GM21515 (cell line): Measurements from ENCODE around the gene RIN1.
"Not testable (repeated sequence)": the region's sequence is repeated elsewhere in the genome, so short reads cannot be mapped to it uniquely, and the experiment has no call there.

Experiments
- ATAC-seq: cut with Tn5 transposase; IDR thresholded peaks from one replicate; pipeline ENCODE4 v1.9.1; 2021; ENCODE audit not compliant: unreplicated experiment

The RIN1 gene

GRCh38 chr11:66361502-66361941, 25.3 kb upstream of the RIN1 start:
- ATAC-seq: no peak

- no peak for ATAC-seq
Measured at GRCh38 chr11:66360406-66361073, 24.3 kb upstream of the RIN1 start.

GRCh38 chr11:66359662-66360087, 23.4 kb upstream of the RIN1 start:
- no peak for ATAC-seq

GRCh38 chr11:66350560-66351235, 14.5 kb upstream of the RIN1 start:
- ATAC-seq: not testable (repeated sequence)

- no peak for ATAC-seq
Measured at GRCh38 chr11:66349084-66349386, 12.8 kb upstream of the RIN1 start.

GRCh38 chr11:66347425-66348276, 11.4 kb upstream of the RIN1 start, which contains the start of gene B4GAT1:
B4GAT1 (minus strand) TSS chr11:66347629; CDS start chr11:66347545, 84 bp downstream.
- ATAC-seq: no peak

- no peak for ATAC-seq
Measured at GRCh38 chr11:66346476-66347424, 10.5 kb upstream of the RIN1 start.

- ATAC-seq: peak; percentile 1
Measured at GRCh38 chr11:66345316-66345649, 9.0 kb upstream of the RIN1 start.

GRCh38 chr11:66344550-66345315, 8.5 kb upstream of the RIN1 start, which contains the start of gene BRMS1:
BRMS1 (minus strand) TSS chr11:66345104; CDS start chr11:66342234, 2,870 bp downstream.
- ATAC-seq: peak; percentile 68

- ATAC-seq: no peak
Measured at GRCh38 chr11:66343176-66343575, 6.9 kb upstream of the RIN1 start.

- ATAC-seq: no peak
Measured at GRCh38 chr11:66341502-66342126, 5.4 kb upstream of the RIN1 start.

- ATAC-seq: no peak
Measured at GRCh38 chr11:66340596-66341501, 4.6 kb upstream of the RIN1 start.

- no peak for ATAC-seq
Measured at GRCh38 chr11:66339686-66340483, 3.7 kb upstream of the RIN1 start.

- no peak for ATAC-seq
Measured at GRCh38 chr11:66339162-66339675, 3.0 kb upstream of the RIN1 start.

GRCh38 chr11:66338276-66339161, 2.3 kb upstream of the RIN1 start:
- ATAC-seq: no peak
